ENCODE results near the gene KDM5D.

DNA sequence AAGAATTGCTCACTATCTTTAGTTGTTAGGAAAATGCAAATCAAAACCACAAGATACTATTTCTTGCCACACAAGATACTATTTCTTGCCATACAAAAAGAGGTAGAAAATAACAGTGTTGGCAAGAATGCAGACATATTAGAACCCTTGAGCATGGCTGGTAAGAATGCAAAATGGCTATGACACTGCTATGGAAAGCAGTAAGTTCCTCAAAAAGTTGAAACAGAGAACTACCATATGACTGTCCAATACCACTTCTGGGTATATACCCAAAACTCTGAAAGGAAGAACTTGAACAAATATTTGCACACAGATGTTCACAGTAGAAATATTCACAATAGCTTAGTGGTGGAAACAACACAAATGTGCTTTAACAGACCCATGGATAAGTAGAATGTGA lies 26.6 kb downstream of the KDM5D start:
- TF ChIP-seq, protein P1, sequence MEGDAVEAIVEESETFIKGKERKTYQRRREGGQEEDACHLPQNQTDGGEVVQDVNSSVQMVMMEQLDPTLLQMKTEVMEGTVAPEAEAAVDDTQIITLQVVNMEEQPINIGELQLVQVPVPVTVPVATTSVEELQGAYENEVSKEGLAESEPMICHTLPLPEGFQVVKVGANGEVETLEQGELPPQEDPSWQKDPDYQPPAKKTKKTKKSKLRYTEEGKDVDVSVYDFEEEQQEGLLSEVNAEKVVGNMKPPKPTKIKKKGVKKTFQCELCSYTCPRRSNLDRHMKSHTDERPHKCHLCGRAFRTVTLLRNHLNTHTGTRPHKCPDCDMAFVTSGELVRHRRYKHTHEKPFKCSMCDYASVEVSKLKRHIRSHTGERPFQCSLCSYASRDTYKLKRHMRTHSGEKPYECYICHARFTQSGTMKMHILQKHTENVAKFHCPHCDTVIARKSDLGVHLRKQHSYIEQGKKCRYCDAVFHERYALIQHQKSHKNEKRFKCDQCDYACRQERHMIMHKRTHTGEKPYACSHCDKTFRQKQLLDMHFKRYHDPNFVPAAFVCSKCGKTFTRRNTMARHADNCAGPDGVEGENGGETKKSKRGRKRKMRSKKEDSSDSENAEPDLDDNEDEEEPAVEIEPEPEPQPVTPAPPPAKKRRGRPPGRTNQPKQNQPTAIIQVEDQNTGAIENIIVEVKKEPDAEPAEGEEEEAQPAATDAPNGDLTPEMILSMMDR (IDR thresholded peaks at IDR 0.05) = no peak
- no peak for TF ChIP-seq POLR2A (IDR thresholded peaks at IDR 0.05)
